ENCODE results near the gene SMAD4. TPM values are rescaled to one million over a fixed set of nuclear protein-coding genes. Genes with fewer than 3 reads are reported as not detected.
"Not testable (repeated sequence)": the region's sequence is repeated elsewhere in the genome, so short reads cannot be mapped to it uniquely, and the experiment has no call there.

SMAD4 gene
- total RNA-seq, 1 experiment from 2014 or later = 19.7 TPM

GRCh38 chr18:50994031-50994430 lies 36.0 kb upstream of the SMAD4 start:
- no peaks in the 10 kb centered on the region for H3K9me3 ChIP-seq (ENCODE audit: low read length)
- no peaks in the 10 kb centered on the region for H3K27me3 ChIP-seq (ENCODE audit: low read length)
- ChIA-PET CTCF (no interaction called here), POLR2A (ENCODE audit: unreplicated experiment) (no interaction called here)
- no peak overlapping the region for H3K4me3 ChIP-seq (ENCODE audit: low read length)
- H3F3A ChIP-seq (ENCODE audit: low read length, unreplicated experiment) = no peaks in the 10 kb centered on the region
- DNase-seq = no peak
- ATAC-seq = no peak
- intact Hi-C loops (cut with micrococcal nuclease) = no loop called here
- H4K20me1 ChIP-seq (ENCODE audit: low read length) = no peaks in the 10 kb centered on the region
- no TSS peak for BruUV-seq (replicated peaks)
- H2AFZ ChIP-seq (ENCODE audit: low read length) = no peak overlapping the region
- H3K36me3 ChIP-seq (ENCODE audit: low read depth, low read length) = no peaks in the 10 kb centered on the region
- no peak overlapping the region for H3K4me2 ChIP-seq (ENCODE audit: low read length)
- H3K79me2 ChIP-seq (ENCODE audit: low read length) = no peaks in the 10 kb centered on the region
- no peak for TF ChIP-seq EZH2 (IDR thresholded peaks at IDR 0.05; ENCODE audit: low read length, unreplicated experiment)
- no peak for TF ChIP-seq EZH2phosphoT487 (IDR thresholded peaks at IDR 0.05; ENCODE audit: borderline replicate concordance, low read length)
- TF ChIP-seq, protein P1, sequence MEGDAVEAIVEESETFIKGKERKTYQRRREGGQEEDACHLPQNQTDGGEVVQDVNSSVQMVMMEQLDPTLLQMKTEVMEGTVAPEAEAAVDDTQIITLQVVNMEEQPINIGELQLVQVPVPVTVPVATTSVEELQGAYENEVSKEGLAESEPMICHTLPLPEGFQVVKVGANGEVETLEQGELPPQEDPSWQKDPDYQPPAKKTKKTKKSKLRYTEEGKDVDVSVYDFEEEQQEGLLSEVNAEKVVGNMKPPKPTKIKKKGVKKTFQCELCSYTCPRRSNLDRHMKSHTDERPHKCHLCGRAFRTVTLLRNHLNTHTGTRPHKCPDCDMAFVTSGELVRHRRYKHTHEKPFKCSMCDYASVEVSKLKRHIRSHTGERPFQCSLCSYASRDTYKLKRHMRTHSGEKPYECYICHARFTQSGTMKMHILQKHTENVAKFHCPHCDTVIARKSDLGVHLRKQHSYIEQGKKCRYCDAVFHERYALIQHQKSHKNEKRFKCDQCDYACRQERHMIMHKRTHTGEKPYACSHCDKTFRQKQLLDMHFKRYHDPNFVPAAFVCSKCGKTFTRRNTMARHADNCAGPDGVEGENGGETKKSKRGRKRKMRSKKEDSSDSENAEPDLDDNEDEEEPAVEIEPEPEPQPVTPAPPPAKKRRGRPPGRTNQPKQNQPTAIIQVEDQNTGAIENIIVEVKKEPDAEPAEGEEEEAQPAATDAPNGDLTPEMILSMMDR (conservative IDR thresholded peaks at IDR 0.05; ENCODE audit: low read depth, low read length) = no peak
- H3K9me2 ChIP-seq (replicated peaks; ENCODE audit: low read length) = no peaks in the 10 kb centered on the region
- H3K9ac ChIP-seq (ENCODE audit: low read length) = no peak overlapping the region
- H3K27ac ChIP-seq (ENCODE audit: low read length) = no peak overlapping the region
- H3K4me1 ChIP-seq (ENCODE audit: insufficient read depth, low read length) = no peaks in the 10 kb centered on the region

GRCh38 chr18:51003174-51003573 lies 26.8 kb upstream of the SMAD4 start:
- H3K4me1 ChIP-seq (ENCODE audit: insufficient read depth, low read length); H3K79me2 ChIP-seq (ENCODE audit: low read length); H3K9me3 ChIP-seq (ENCODE audit: low read length); H3K4me2 ChIP-seq (ENCODE audit: low read length); H3F3A ChIP-seq (ENCODE audit: low read length, unreplicated experiment); H4K20me1 ChIP-seq (ENCODE audit: low read length); H3K4me3 ChIP-seq (ENCODE audit: low read length); intact Hi-C loops (cut with micrococcal nuclease); H3K9ac ChIP-seq (ENCODE audit: low read length); H3K27me3 ChIP-seq (ENCODE audit: low read length); POLR2A ChIA-PET (ENCODE audit: unreplicated experiment); DNase-seq; ATAC-seq; H3K9me2 ChIP-seq (replicated peaks; ENCODE audit: low read length); BruUV-seq (replicated peaks); CTCF ChIA-PET; H3K36me3 ChIP-seq (ENCODE audit: low read depth, low read length); H3K27ac ChIP-seq (ENCODE audit: low read length); H2AFZ ChIP-seq (ENCODE audit: low read length): not testable (repeated sequence)

GRCh38 chr18:51006061-51006818 lies 23.8 kb upstream of the SMAD4 start:
- POLR2A ChIA-PET (ENCODE audit: unreplicated experiment) = no interaction called here
- BruUV-seq (replicated peaks) = no TSS peak
- CTCF ChIA-PET = interaction anchor here (0.5 kb wide), 1 partner anchor 483 kb away, joined by 4 read pairs; no protein-coding TSS in a partner anchor
- H3K4me3 ChIP-seq (ENCODE audit: low read length) = no peak overlapping the region
- H3K9me3 ChIP-seq (ENCODE audit: low read length) = no peaks in the 10 kb centered on the region
- no peaks in the 10 kb centered on the region for H3F3A ChIP-seq (ENCODE audit: low read length, unreplicated experiment)
- no peaks in the 10 kb centered on the region for H3K36me3 ChIP-seq (ENCODE audit: low read depth, low read length)
- H2AFZ ChIP-seq (ENCODE audit: low read length) = no peak overlapping the region
- intact Hi-C loops (cut with micrococcal nuclease) = no loop called here
- H4K20me1 ChIP-seq (ENCODE audit: low read length) = no peaks in the 10 kb centered on the region
- H3K9me2 ChIP-seq (replicated peaks; ENCODE audit: low read length) = no peaks in the 10 kb centered on the region
- H3K27ac ChIP-seq (ENCODE audit: low read length) = no peak overlapping the region
- H3K4me1 ChIP-seq (ENCODE audit: insufficient read depth, low read length) = no peaks in the 10 kb centered on the region
- H3K4me2 ChIP-seq (ENCODE audit: low read length) = no peak overlapping the region
- no peak overlapping the region for H3K9ac ChIP-seq (ENCODE audit: low read length)
- TF ChIP-seq, protein P1 (conservative IDR thresholded peaks at IDR 0.05; ENCODE audit: low read depth, low read length) = no peak
- TF ChIP-seq EZH2phosphoT487 (IDR thresholded peaks at IDR 0.05; ENCODE audit: borderline replicate concordance, low read length) (no peak), EZH2 (IDR thresholded peaks at IDR 0.05; ENCODE audit: low read length, unreplicated experiment) (no peak)
- no peaks in the 10 kb centered on the region for H3K27me3 ChIP-seq (ENCODE audit: low read length)
- DNase-seq (peak; percentile 1), ATAC-seq (no peak)
- no peaks in the 10 kb centered on the region for H3K79me2 ChIP-seq (ENCODE audit: low read length)

Data from PC-3 (cell line).